KMS-11 (cell line): ENCODE data around the gene PBRM1.

Source experiments
- H2AFZ ChIP-seq: fragments of 200-600 bp; sonication (generic); 2 replicates; pipeline ENCODE4 v1.6.1; 2016; ENCODE audit warnings: antibody characterized with exemption, mixed run types, low read depth
- H3K27ac ChIP-seq: fragments of 200-600 bp; sonication (generic); 2 replicates; pipeline ENCODE4 v1.6.1; 2016; ENCODE audit warnings: mild to moderate bottlenecking, mixed run types
- H3K27me3 ChIP-seq: fragments of 200-600 bp; sonication (generic); 2 replicates; pipeline ENCODE4 v1.6.1; 2017; ENCODE audit warnings: mild to moderate bottlenecking, low read depth, mixed run types, moderate library complexity; ENCODE audit not compliant: insufficient read depth
- H3K36me3 ChIP-seq: fragments of 200-600 bp; sonication (generic); 2 replicates; pipeline ENCODE4 v1.6.1; 2017; ENCODE audit warnings: mild to moderate bottlenecking, mixed run types; ENCODE audit not compliant: insufficient read depth
- H3K4me1 ChIP-seq: fragments of 200-600 bp; sonication (generic); 2 replicates; pipeline ENCODE4 v1.6.1; 2016; ENCODE audit warnings: mild to moderate bottlenecking, low read depth, mixed run types; ENCODE audit not compliant: poor library complexity, severe bottlenecking
- H3K4me2 ChIP-seq: fragments of 200-600 bp; sonication (generic); 2 replicates; pipeline ENCODE4 v1.7.0; 2016; ENCODE audit warnings: mild to moderate bottlenecking, mixed run types
- H3K4me3 ChIP-seq: fragments of 200-600 bp; sonication (generic); IDR thresholded peaks from 2 replicates; pipeline ENCODE4 v1.6.1; 2017; ENCODE audit warnings: low read depth, low read length, mixed read lengths; ENCODE audit not compliant: insufficient read depth
- H3K79me2 ChIP-seq: fragments of 200-600 bp; sonication (generic); 2 replicates; pipeline ENCODE4 v1.6.1; 2016; ENCODE audit warnings: low read depth, mixed run types; ENCODE audit not compliant: insufficient read depth
- H3K9ac ChIP-seq: fragments of 200-600 bp; sonication (generic); 2 replicates; pipeline ENCODE4 v1.6.1; 2016; ENCODE audit warnings: mild to moderate bottlenecking, mixed run types
- H4K20me1 ChIP-seq: fragments of 200-600 bp; sonication (generic); 2 replicates; pipeline ENCODE4 v1.6.1; 2016; ENCODE audit warnings: mild to moderate bottlenecking, mixed run types; ENCODE audit not compliant: insufficient read depth
- TF ChIP-seq, protein P1 (sequence below): fragments of 200-600 bp; sonication (generic); conservative IDR thresholded peaks from 2 replicates; pipeline ENCODE4 v1.6.1; 2017; ENCODE audit warnings: low read depth, mild to moderate bottlenecking, antibody characterized with exemption, low read length, moderate library complexity, mixed read lengths

The PBRM1 gene

DNA sequence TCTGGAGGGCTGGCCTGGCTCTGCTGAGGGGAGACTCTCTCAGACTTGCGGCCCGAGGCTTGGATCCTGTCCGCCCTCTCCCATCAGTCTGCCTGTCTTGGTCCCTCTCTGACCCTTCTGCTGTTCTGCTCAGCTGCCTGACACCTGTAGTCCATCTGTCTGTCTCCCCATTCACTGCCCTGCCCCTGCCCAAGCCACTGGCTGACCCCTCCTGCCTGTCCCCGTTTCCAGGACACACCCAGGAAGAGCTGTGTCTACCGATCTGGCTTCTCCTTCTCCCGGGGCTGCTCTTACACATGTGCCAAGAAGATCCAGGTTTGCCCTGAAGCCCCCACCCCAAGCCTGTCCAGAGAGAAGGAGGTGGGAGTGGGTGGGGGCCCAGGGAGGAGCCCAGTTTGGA is 170.5 kb downstream of the PBRM1 start:
- Histone ChIP-seq H3K79me2 (no peaks in the 10 kb centered on the region), H3K27me3 (no peaks in the 10 kb centered on the region), H3K4me2 (no peak overlapping the region), H3K36me3 (no peaks in the 10 kb centered on the region), H3K9ac (no peak overlapping the region), H2AFZ (no peak overlapping the region), H3K27ac (no peak overlapping the region), H3K4me3 (no peak overlapping the region), H3K4me1 (no peaks in the 10 kb centered on the region), H4K20me1 (no peaks in the 10 kb centered on the region)
- TF ChIP-seq, protein P1, sequence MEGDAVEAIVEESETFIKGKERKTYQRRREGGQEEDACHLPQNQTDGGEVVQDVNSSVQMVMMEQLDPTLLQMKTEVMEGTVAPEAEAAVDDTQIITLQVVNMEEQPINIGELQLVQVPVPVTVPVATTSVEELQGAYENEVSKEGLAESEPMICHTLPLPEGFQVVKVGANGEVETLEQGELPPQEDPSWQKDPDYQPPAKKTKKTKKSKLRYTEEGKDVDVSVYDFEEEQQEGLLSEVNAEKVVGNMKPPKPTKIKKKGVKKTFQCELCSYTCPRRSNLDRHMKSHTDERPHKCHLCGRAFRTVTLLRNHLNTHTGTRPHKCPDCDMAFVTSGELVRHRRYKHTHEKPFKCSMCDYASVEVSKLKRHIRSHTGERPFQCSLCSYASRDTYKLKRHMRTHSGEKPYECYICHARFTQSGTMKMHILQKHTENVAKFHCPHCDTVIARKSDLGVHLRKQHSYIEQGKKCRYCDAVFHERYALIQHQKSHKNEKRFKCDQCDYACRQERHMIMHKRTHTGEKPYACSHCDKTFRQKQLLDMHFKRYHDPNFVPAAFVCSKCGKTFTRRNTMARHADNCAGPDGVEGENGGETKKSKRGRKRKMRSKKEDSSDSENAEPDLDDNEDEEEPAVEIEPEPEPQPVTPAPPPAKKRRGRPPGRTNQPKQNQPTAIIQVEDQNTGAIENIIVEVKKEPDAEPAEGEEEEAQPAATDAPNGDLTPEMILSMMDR, result no peak

DNA sequence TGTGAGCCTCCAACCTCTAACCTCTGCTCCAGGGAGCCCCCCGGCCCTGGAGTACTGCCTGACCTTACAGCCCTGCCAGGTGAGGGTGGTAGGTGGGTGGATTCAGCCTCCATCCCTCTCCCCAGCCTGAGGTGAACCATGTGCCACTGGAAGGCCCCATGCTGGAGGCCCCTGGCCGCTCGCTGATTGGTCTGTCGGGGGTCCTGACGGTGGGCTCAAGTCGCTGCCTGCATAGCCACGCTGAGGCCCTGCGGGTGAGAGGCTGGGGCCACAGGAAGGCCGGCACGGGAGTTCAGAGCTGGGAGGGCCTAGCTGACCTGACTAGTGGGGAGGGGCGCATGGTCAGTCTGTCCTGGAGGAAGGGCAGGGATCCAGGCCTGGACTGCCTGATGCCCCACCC is 171.1 kb downstream of the PBRM1 start:
- TF ChIP-seq, protein P1, result no peak
- H3K79me2 ChIP-seq, result no peaks in the 10 kb centered on the region
- no peak overlapping the region for H3K4me2 ChIP-seq
- no peaks in the 10 kb centered on the region for H4K20me1 ChIP-seq
- no peak overlapping the region for H3K27ac ChIP-seq
- H3K27me3 ChIP-seq, result no peaks in the 10 kb centered on the region
- no peak overlapping the region for H2AFZ ChIP-seq
- H3K4me1 ChIP-seq, result no peaks in the 10 kb centered on the region
- H3K36me3 ChIP-seq, result no peaks in the 10 kb centered on the region
- no peak overlapping the region for H3K9ac ChIP-seq
- H3K4me3 ChIP-seq, result no peak overlapping the region

DNA sequence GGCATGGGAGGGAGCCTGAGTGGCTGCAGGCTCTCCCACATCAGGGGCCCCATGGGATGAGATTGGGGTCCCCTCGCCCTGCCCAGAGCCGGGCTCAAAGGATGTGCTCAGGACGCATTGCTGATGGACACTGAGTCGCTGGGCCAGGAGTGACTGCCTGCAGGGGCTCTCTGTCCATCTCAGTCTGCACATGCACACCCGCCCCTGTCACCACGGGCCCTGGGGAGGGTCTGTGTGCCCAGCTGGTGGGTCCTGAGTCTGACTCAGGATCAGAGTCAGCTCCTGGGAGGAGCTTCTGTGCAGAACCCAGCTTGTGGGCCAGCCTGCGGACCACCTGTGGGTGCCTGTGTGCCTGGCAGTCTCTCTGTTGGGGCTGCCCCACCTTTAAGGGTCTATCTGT is 172.4 kb downstream of the PBRM1 start:
- Histone ChIP-seq H3K4me1 (no peaks in the 10 kb centered on the region), H3K9ac (no peak overlapping the region), H3K27ac (no peak overlapping the region), H3K4me2 (no peak overlapping the region), H3K27me3 (no peaks in the 10 kb centered on the region), H2AFZ (no peak overlapping the region), H3K4me3 (no peak overlapping the region), H3K36me3 (no peaks in the 10 kb centered on the region), H3K79me2 (no peaks in the 10 kb centered on the region), H4K20me1 (no peaks in the 10 kb centered on the region)
- TF ChIP-seq, protein P1, result no peak

DNA sequence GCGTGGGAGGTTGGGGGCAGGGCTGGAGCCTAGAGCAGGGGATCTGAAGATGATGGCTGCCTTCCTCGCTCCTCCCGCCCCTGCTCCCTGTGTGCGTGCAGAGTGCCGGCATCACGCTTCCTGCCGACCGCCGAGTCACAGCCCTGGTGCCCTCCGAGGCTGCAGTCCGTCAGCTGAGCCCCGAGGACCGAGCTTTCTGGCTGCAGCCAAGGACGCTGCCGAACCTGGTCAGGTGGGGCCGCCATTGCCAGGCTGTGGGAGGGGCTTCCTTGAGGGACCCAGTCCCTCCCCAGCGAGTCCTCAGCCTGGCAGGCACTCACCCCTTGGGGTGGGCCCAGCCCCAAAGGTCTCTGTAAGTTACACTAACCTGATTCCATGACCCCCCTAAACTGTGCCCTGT is 173.0 kb downstream of the PBRM1 start:
- no peak overlapping the region for H3K4me3 ChIP-seq
- H3K4me2 ChIP-seq, result no peak overlapping the region
- H2AFZ ChIP-seq, result no peak overlapping the region
- no peaks in the 10 kb centered on the region for H3K4me1 ChIP-seq
- no peaks in the 10 kb centered on the region for H3K36me3 ChIP-seq
- no peaks in the 10 kb centered on the region for H3K27me3 ChIP-seq
- H3K9ac ChIP-seq, result no peak overlapping the region
- H3K79me2 ChIP-seq, result no peaks in the 10 kb centered on the region
- H4K20me1 ChIP-seq, result no peaks in the 10 kb centered on the region
- TF ChIP-seq, protein P1, result no peak
- no peak overlapping the region for H3K27ac ChIP-seq

DNA sequence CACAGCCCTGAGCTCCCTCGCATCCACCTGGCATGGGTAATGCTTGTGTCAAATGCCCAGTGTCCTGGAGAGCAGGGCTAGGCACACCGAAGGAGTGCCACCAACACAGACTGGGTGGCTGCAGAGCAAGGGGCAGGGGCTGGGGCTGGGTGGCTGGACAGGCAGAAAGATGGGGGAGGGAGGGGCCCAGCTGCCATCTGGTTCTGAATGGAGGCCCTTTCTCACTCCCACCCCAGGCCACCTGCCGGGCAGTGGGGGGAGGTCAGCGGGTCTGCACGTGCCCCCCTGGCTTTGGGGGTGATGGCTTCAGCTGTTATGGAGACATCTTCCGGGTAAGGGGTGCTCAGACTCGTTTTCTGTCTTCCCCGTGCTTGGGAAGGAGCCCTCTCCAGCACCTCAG is 173.6 kb downstream of the PBRM1 start:
- Histone ChIP-seq H3K9ac (no peak overlapping the region), H3K27me3 (no peaks in the 10 kb centered on the region)

More for the DNA sequence above, 173.6 kb downstream of the PBRM1 start:
- Histone ChIP-seq H3K36me3 (no peaks in the 10 kb centered on the region), H3K4me3 (no peak overlapping the region), H3K27ac (no peak overlapping the region), H2AFZ (no peak overlapping the region), H3K4me1 (no peaks in the 10 kb centered on the region), H4K20me1 (no peaks in the 10 kb centered on the region), H3K79me2 (no peaks in the 10 kb centered on the region), H3K4me2 (no peak overlapping the region)
- TF ChIP-seq, protein P1, result no peak
